Esophagus muscularis mucosa (tissue), 4 donors: ENCODE results near the gene MCTP2. TPM values are rescaled to one million over a fixed set of nuclear protein-coding genes. Genes with fewer than 3 reads are reported as not detected.

Source experiments
- DNase-seq: peaks from one replicate; pipeline ENCODE4 v3.0.0-alpha.2; 2017; ENCODE audit errors: extremely low spot score
- H3K27ac ChIP-seq, 4 donors: fragments of 200-600 bp; sonication (generic); replicated peaks in 1 of 4; 1 replicate in 3 of 4; 2 replicates in 1 of 4; pipeline ENCODE4 v1.5.1; 2016 to 2019; ENCODE audit warnings: mild to moderate bottlenecking in 1 of 4
- H3K27me3 ChIP-seq, 4 donors: fragments of 200-600 bp; sonication (generic); one replicate each; pipeline versions ENCODE4 v1.5.1 to v1.6.0; 2016 to 2019
- H3K36me3 ChIP-seq, 4 donors: fragments of 200-600 bp; sonication (generic); one replicate each; pipeline ENCODE4 v1.5.1; 2016 to 2019
- H3K4me1 ChIP-seq, 4 donors: fragments of 200-600 bp; sonication (generic); one replicate each; pipeline ENCODE4 v1.5.1; 2016 to 2019
- H3K4me3 ChIP-seq, 4 donors: fragments of 200-600 bp; sonication (generic); 1 replicate in 2 of 4; 2 replicates in 2 of 4; pipeline ENCODE4 v1.5.1; 2016 to 2019; ENCODE audit warnings: mild to moderate bottlenecking in 4 of 4, moderate library complexity in 1 of 4
- H3K9me3 ChIP-seq, 4 donors: fragments of 200-600 bp; sonication (generic); 1 replicate in 3 of 4; 2 replicates in 1 of 4; pipeline ENCODE4 v1.5.1; 2016 to 2019
- EP300 ChIP-seq: sonication (generic); formaldehyde crosslinking; IDR thresholded peaks from one replicate; pipeline ENCODE4 v1.6.1; 2017; ENCODE audit warnings: antibody characterized with exemption
- POLR2A ChIP-seq: fragments of 450-650 bp; IDR thresholded peaks from one replicate; pipeline ENCODE4 v1.6.1; 2017; ENCODE audit warnings: antibody characterized with exemption, moderate library complexity, mild to moderate bottlenecking, low read depth
- POLR2AphosphoS5 ChIP-seq, 2 donors: sonication (generic); formaldehyde crosslinking; IDR thresholded peaks; one replicate each; pipeline ENCODE4 v1.6.1; 2017; ENCODE audit warnings: antibody characterized with exemption in 2 of 2
- WGBS: methylation state at CpG from one replicate; pipeline ENCODE4 v1.1.5; 2018; 5-methylcytosine and 5-hydroxymethylcytosine counted together
- intact Hi-C: fragments of 100-400 bp; cut with DNase I; formaldehyde crosslinking; loops from one replicate; pipeline ENCODE4 v1.15.1; 2023
- total RNA-seq, 4 donors: library from RNA; depleted of rRNA; stranded (reverse); fragments of >200 nt; gene quantifications; one replicate each; pipeline versions ENCODE4 v1.1.0 to v1.2.1, GENCODE V29; 2016
- TF ChIP-seq, protein P1 (sequence below), 3 experiments: fragments of 200-600 bp in 2 of 3; fragments of 450-650 bp in 1 of 3; sonication (generic) in 2 of 3; IDR thresholded peaks; one replicate each; pipeline ENCODE4 v1.5.1; 2017 to 2019; ENCODE audit warnings: antibody characterized with exemption in 3 of 3, mild to moderate bottlenecking in 2 of 3, moderate library complexity in 1 of 3

MCTP2 gene
- total RNA-seq, 4 donors from 2014 or later: 2.4 to 14.6 (median 4.4) TPM

DNA sequence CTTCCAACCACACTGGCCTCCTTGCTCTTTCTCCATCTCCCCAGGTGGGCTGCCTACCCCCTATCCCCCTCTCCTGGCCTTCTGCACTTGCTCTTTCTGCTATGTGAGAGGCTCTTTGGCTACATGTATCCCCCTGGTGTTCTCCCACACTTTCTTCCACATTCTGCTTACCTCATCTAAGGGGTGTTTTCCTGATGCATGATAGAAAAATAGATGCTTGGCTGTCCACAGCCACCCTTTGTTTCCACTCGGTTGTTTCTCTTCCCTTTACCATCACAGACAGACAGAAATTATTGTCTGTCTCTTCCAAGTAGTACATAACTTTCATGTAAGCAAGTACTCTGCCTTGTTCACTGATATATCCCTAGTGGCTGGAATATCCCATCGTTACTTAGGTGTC lies 39.2 kb downstream of the MCTP2 start:
- no peaks in the 10 kb centered on the region for H3K9me3 ChIP-seq
- H3K27ac ChIP-seq: no peak overlapping the region
- no peaks in the 10 kb centered on the region for H3K36me3 ChIP-seq
- H3K4me3 ChIP-seq: no peak overlapping the region
- DNase-seq: no peak
- no peaks in the 10 kb centered on the region for H3K27me3 ChIP-seq
- WGBS: 80% methylated on average over 2 of the region's 2 CpGs
- H3K4me1 ChIP-seq: no peaks in the 10 kb centered on the region
- intact Hi-C loops: no loop called here
- TF ChIP-seq EP300: no peak
- TF ChIP-seq, protein P1, sequence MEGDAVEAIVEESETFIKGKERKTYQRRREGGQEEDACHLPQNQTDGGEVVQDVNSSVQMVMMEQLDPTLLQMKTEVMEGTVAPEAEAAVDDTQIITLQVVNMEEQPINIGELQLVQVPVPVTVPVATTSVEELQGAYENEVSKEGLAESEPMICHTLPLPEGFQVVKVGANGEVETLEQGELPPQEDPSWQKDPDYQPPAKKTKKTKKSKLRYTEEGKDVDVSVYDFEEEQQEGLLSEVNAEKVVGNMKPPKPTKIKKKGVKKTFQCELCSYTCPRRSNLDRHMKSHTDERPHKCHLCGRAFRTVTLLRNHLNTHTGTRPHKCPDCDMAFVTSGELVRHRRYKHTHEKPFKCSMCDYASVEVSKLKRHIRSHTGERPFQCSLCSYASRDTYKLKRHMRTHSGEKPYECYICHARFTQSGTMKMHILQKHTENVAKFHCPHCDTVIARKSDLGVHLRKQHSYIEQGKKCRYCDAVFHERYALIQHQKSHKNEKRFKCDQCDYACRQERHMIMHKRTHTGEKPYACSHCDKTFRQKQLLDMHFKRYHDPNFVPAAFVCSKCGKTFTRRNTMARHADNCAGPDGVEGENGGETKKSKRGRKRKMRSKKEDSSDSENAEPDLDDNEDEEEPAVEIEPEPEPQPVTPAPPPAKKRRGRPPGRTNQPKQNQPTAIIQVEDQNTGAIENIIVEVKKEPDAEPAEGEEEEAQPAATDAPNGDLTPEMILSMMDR (IDR thresholded peaks at IDR 0.05): no peak

DNA sequence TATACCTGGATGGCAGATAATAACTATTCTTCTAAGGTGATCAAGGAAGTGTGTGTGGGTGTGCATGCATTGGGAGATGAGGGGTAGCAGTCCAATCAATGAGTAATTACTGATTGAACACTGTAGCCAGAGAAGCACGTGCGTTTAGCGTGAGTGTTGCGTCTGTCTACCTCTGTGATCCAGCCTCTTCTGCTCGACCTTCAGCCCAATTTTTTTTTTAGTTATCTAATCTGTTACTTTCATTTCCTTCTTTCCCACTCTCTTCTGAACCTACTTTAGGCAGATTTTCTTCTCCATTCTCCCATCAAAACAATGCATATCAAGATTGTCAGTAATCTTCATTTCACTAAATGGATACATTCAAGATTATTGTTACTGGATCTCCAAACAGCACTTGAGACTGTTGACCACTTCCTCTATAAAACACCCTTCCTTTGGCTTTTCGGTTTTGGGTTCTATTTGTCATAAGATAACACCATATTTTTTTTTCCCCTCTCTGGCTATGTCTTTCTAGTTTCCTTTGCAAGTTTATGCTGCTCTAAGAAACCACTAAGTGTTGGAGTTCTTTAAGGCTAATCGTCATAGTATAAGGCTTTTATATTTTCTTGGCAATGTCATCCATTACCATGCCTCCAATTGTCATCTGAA lies 41.0 kb downstream of the MCTP2 start:
- H3K9me3 ChIP-seq: no peaks in the 10 kb centered on the region
- WGBS: 73% methylated on average over 7 of the region's 7 CpGs
- H3K27ac ChIP-seq: no peak overlapping the region
- no peaks in the 10 kb centered on the region for H3K4me1 ChIP-seq
- no peak for DNase-seq
- H3K36me3 ChIP-seq: no peaks in the 10 kb centered on the region
- no peaks in the 10 kb centered on the region for H3K27me3 ChIP-seq
- TF ChIP-seq POLR2AphosphoS5 (IDR thresholded peaks at IDR 0.05) (no peak), EP300 (no peak), POLR2A (no peak)
- TF ChIP-seq, protein P1 (IDR thresholded peaks at IDR 0.05): no peak
- H3K4me3 ChIP-seq: no peak overlapping the region
- intact Hi-C loops: no loop called here

DNA sequence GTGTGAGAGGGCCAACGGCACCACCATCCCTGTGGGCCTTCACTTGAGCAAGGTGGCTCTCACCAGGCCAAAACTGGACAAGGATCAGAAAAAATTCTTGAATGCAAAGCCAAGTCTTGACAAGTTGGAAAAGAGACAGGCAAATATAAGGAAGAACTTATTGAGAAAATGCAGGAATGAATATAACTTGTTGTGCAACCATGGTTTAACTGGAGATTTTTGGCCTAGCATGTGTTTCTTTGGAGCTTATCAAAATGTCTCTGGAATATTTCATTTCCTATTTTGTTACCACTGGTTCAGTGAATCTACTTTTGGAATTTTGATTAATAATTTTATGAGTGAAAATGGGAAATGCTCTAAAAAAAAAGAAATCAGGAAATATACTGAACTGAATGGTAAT lies 42.5 kb downstream of the MCTP2 start:
- Histone ChIP-seq H3K4me1 (no peaks in the 10 kb centered on the region), H3K4me3 (no peak overlapping the region), H3K9me3 (no peaks in the 10 kb centered on the region), H3K27ac (no peak overlapping the region), H3K36me3 (no peaks in the 10 kb centered on the region), H3K27me3 (no peaks in the 10 kb centered on the region)
- DNase-seq: no peak
- TF ChIP-seq EP300 (no peak), POLR2A (no peak), POLR2AphosphoS5 (IDR thresholded peaks at IDR 0.05) (no peak)
- TF ChIP-seq, protein P1 (IDR thresholded peaks at IDR 0.05): no peak
- 77% methylated on average over 1 of the region's 1 CpG for WGBS
- intact Hi-C loops: no loop called here

DNA sequence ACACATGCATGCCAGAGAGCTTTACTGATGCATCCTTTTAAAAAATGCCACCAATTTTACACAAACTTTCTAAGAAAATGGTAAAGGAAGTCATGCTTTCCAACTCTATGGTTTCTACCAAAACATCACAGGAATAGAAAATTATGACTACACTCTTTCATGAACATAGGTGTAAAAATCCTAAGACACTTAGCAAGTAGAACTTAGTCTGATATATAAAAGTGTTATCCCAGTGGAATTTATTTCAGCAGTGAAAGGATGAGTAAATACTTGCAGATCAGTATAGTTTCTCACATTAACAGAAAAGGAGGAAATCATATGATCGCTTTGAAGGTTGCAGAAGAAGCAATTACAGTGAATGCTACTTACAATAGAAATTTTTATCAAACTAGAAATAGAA lies 43.4 kb downstream of the MCTP2 start:
- DNase-seq: no peak
- TF ChIP-seq EP300 (no peak), POLR2A (no peak)
- H3K36me3 ChIP-seq: no peaks in the 10 kb centered on the region
- H3K4me1 ChIP-seq: no peaks in the 10 kb centered on the region
- no peak overlapping the region for H3K4me3 ChIP-seq
- intact Hi-C loops: no loop called here
- WGBS: 89% methylated on average over 1 of the region's 1 CpG
- no peak overlapping the region for H3K27ac ChIP-seq
- no peaks in the 10 kb centered on the region for H3K27me3 ChIP-seq
- no peaks in the 10 kb centered on the region for H3K9me3 ChIP-seq

DNA sequence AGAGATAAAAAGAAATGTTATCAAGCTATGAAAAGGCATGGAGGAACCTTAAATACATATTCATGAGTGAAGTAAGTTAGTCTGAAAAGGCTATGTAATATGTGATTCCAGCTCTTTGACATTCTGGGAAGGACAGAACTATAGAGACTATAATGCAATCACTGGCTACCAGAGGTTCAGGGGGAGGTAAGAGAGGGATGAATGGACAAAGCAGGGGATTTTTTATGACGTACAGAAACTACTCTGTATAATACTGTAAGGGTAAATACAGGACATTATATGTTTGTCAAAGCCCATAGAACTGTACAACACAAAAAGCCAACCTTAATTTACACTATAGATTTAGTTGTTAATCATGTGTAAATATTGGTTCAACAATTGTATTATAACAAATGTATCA lies 46.1 kb downstream of the MCTP2 start:
- Histone ChIP-seq H3K4me1 (no peaks in the 10 kb centered on the region), H3K36me3 (no peaks in the 10 kb centered on the region), H3K4me3 (no peak overlapping the region), H3K27ac (no peak overlapping the region), H3K9me3 (no peaks in the 10 kb centered on the region), H3K27me3 (no peaks in the 10 kb centered on the region)
- intact Hi-C loops: no loop called here
- WGBS: 67% methylated on average over 1 of the region's 1 CpG
- no peak for DNase-seq
- TF ChIP-seq POLR2A (no peak), EP300 (no peak), POLR2AphosphoS5 (IDR thresholded peaks at IDR 0.05) (no peak)
- TF ChIP-seq, protein P1 (IDR thresholded peaks at IDR 0.05): no peak
